ENCODE results near the gene OSBPL10. TPM values are rescaled to one million over a fixed set of nuclear protein-coding genes. Genes with fewer than 3 reads are reported as not detected.

The OSBPL10 gene
- total and polyA plus RNA-seq, 2 of the 8 experiments (the other 6 are each of a cell fraction or from before 2014, with no cell fraction given): 26.2 to 86.7 TPM

- Histone ChIP-seq H2BK15ac (ENCODE audit: low read length) (no peak overlapping the region), H4K20me1 (replicated peaks in 1 of 2; ENCODE audit: control insufficient read depth in 1 of 2, insufficient read depth in 2 of 2, low read length in 2 of 2) (no peaks in the 10 kb centered on the region), H3K4me2 (ENCODE audit: insufficient read depth in 1 of 2, low read depth in 2 of 2, low read length in 2 of 2) (no peak overlapping the region), H3K36me3 (ENCODE audit: control insufficient read depth in 2 of 4, insufficient read depth in 4 of 4, low read length in 3 of 4) (peaks cover 0 to 6% (median 2%) of the 10 kb centered on the region in 4 experiments; a peak in 2 of 8 replicates), H3K4me1 (replicated peaks in 1 of 4; ENCODE audit: control insufficient read depth in 3 of 4, insufficient read depth in 4 of 4, low read length in 3 of 4) (peaks cover 0 to 9% (median 2%) of the 10 kb centered on the region in 4 experiments; a peak in 3 of 7 replicates), H3K4ac (replicated peaks; ENCODE audit: insufficient read length, low read depth, low read length) (no peak overlapping the region), H3K27me3 (replicated peaks in 1 of 4; ENCODE audit: control insufficient read depth in 3 of 4, extremely low read depth in 1 of 4, insufficient read depth in 3 of 4, low read length in 3 of 4) (no peaks in the 10 kb centered on the region), H3K27ac (ENCODE audit: low read depth, low read length) (no peak overlapping the region), H2BK120ac (replicated peaks; ENCODE audit: low read depth, low read length) (no peak overlapping the region), H3K18ac (ENCODE audit: extremely low read depth, low read length) (no peak overlapping the region), H3K56ac (replicated peaks; ENCODE audit: insufficient read length, low read depth, low read length) (no peak overlapping the region), H3K9ac (replicated peaks in 1 of 4; ENCODE audit: extremely low read depth in 1 of 4, low read depth in 3 of 4, low read length in 3 of 4) (no peak overlapping the region), H2AFZ (ENCODE audit: low read length) (no peak overlapping the region), H3K23me2 (ENCODE audit: low read depth, low read length) (no peaks in the 10 kb centered on the region; the same call in 1 of the 2 replicates), H3K14ac (ENCODE audit: insufficient read length) (peak overlapping the region; percentile 17), H3K4me3 (ENCODE audit: extremely low read depth in 1 of 4, insufficient read depth in 2 of 4, low read depth in 3 of 4, low read length in 4 of 4) (no peak overlapping the region), H4K8ac (ENCODE audit: extremely low read depth, insufficient read depth, low read length) (no peak overlapping the region), H3K79me1 (ENCODE audit: low read depth, low read length) (peaks cover 6% of the 10 kb centered on the region), H2BK5ac (ENCODE audit: low read depth, low read length) (no peak overlapping the region), H3K79me2 (ENCODE audit: control insufficient read depth in 1 of 2, insufficient read depth in 2 of 2, low read length in 2 of 2) (peaks cover 7 to 94% of the 10 kb centered on the region in 2 experiments), H2BK20ac (ENCODE audit: low read length) (no peak overlapping the region), H4K5ac (ENCODE audit: insufficient read length, low read depth, low read length) (no peak overlapping the region), H2BK12ac (ENCODE audit: low read depth, low read length) (no peak overlapping the region), H4K91ac (replicated peaks; ENCODE audit: insufficient read length, low read length) (no peak overlapping the region), H2AK5ac (ENCODE audit: low read depth, low read length) (no peak overlapping the region), H3K23ac (ENCODE audit: insufficient read length) (no peak overlapping the region), H3K9me3 (ENCODE audit: insufficient read depth in 2 of 2, low read depth in 1 of 2, low read length in 1 of 2) (peaks cover 5 to 7% of the 10 kb centered on the region in 2 experiments)
- ChIA-PET POLR2A (ENCODE audit: partially characterized antibody) (no interaction called here), CTCF (ENCODE audit: partially characterized antibody) (no interaction called here)
- 93% methylated on average over 5 of the region's 5 CpGs; no CpG with 5 or more reads in 1 of the 2 experiments for WGBS, 2 experiments (ENCODE audit: extremely low coverage in 1 of 2, insufficient coverage in 1 of 2, insufficient read length in 1 of 2, insufficient replicate concordance in 2 of 2, low coverage in 1 of 2, low lambda C conversion rate in 2 of 2, missing lambda C conversion rate in 1 of 2)
- FAIRE-seq: no peak
- TF ChIP-seq TBP (IDR thresholded peaks at IDR 0.05; ENCODE audit: low read depth, low read length) (no peak), KDM5A (IDR thresholded peaks at IDR 0.05; ENCODE audit: low read length) (no peak), RNF2 (IDR thresholded peaks at IDR 0.05; ENCODE audit: borderline replicate concordance, low read depth, low read length, missing control alignments, poor library complexity, severe bottlenecking) (no peak), NRF1 (IDR thresholded peaks at IDR 0.05; ENCODE audit: low read depth, low read length) (no peak), TCF12 (IDR thresholded peaks at IDR 0.05; ENCODE audit: low read depth, low read length) (no peak), MAFK (IDR thresholded peaks at IDR 0.05; ENCODE audit: low read depth, low read length) (no peak), SUZ12 (IDR thresholded peaks at IDR 0.05; ENCODE audit: low read length) (no peak), ASH2L (IDR thresholded peaks at IDR 0.05; ENCODE audit: low read length) (no peak)
- no peak for DNase-seq (ENCODE audit: low read depth in 1 of 2, low spot score in 2 of 2)
These were observed 55.8 kb downstream of the OSBPL10 start for GRCh38 chr3:31925271-31925630.
